Lower leg skin (tissue), 4 donors: ENCODE results near the gene FGF11. TPM values are rescaled to one million over a fixed set of nuclear protein-coding genes. Genes with fewer than 3 reads are reported as not detected.
"Not testable (repeated sequence)": the region's sequence is repeated elsewhere in the genome, so short reads cannot be mapped to it uniquely, and the experiment has no call there.

Experiments
- DNase-seq, 2 donors: peaks; one replicate each; pipeline ENCODE4 v3.0.0-alpha.2; 2019; ENCODE audit warnings: low spot score in 2 of 2
- H3K4me3 ChIP-seq: fragments of 200-600 bp; sonication (generic); 2 replicates; pipeline ENCODE4 v1.5.1; 2017; ENCODE audit warnings: mild to moderate bottlenecking, low read depth; ENCODE audit not compliant: poor library complexity, severe bottlenecking
- POLR2A ChIP-seq, 2 donors: fragments of 450-650 bp; IDR thresholded peaks; one replicate each; pipeline ENCODE4 v1.6.1; 2016 to 2017; ENCODE audit warnings: antibody characterized with exemption in 2 of 2, mild to moderate bottlenecking in 1 of 2, moderate library complexity in 1 of 2
- whole genome bisulfite sequencing, 2 donors: methylation state at CpG; one replicate each; pipeline ENCODE4 v1.1.5; 2018; 5-methylcytosine and 5-hydroxymethylcytosine counted together
- intact Hi-C: fragments of 100-400 bp; cut with DNase I; formaldehyde crosslinking; loops from one replicate; pipeline ENCODE4 v1.15.0; 2023; ENCODE audit warnings: low total_unique reads
- total RNA-seq, 4 donors: library from RNA; depleted of rRNA; stranded (reverse); fragments of >200 nt; gene quantifications; one replicate each; pipeline ENCODE4 v1.1.0, GENCODE V29; 2016
- TF ChIP-seq, protein P1 (sequence below), 3 donors: fragments of 450-650 bp; IDR thresholded peaks; one replicate each; pipeline ENCODE4 v1.5.1; 2016; ENCODE audit warnings: antibody characterized with exemption in 3 of 3, mild to moderate bottlenecking in 3 of 3, moderate library complexity in 2 of 3

Gene FGF11
- total RNA-seq, 4 donors from 2014 or later: 12.5 to 15.0 (median 13.9) TPM

DNA sequence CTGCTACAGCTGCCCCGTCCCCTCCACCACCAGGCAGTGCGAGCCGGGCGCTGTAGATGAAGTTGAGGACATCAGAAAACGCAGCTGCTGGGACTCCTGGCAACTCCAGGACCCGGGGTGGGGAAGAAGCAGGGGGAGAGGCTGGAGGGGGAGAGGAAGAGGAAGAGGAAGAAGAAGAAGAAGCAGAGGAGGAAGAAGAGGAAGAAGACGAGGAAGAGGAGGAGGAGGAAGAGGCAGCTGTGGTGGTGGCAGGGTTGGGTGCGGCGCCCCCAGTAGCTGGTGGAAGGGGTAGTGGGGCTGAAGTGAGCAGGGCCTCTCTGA is 27.0 kb downstream of the FGF11 start:
- no peak for TF ChIP-seq POLR2A (IDR thresholded peaks at IDR 0.05)
- TF ChIP-seq, protein P1, sequence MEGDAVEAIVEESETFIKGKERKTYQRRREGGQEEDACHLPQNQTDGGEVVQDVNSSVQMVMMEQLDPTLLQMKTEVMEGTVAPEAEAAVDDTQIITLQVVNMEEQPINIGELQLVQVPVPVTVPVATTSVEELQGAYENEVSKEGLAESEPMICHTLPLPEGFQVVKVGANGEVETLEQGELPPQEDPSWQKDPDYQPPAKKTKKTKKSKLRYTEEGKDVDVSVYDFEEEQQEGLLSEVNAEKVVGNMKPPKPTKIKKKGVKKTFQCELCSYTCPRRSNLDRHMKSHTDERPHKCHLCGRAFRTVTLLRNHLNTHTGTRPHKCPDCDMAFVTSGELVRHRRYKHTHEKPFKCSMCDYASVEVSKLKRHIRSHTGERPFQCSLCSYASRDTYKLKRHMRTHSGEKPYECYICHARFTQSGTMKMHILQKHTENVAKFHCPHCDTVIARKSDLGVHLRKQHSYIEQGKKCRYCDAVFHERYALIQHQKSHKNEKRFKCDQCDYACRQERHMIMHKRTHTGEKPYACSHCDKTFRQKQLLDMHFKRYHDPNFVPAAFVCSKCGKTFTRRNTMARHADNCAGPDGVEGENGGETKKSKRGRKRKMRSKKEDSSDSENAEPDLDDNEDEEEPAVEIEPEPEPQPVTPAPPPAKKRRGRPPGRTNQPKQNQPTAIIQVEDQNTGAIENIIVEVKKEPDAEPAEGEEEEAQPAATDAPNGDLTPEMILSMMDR (IDR thresholded peaks at IDR 0.05): no peak
- 88 to 90% methylated on average over 9 of the region's 9 CpGs for WGBS, 2 donors
- H3K4me3 ChIP-seq: no peak overlapping the region
- intact Hi-C loops: no loop called here
- no peak for DNase-seq

DNA sequence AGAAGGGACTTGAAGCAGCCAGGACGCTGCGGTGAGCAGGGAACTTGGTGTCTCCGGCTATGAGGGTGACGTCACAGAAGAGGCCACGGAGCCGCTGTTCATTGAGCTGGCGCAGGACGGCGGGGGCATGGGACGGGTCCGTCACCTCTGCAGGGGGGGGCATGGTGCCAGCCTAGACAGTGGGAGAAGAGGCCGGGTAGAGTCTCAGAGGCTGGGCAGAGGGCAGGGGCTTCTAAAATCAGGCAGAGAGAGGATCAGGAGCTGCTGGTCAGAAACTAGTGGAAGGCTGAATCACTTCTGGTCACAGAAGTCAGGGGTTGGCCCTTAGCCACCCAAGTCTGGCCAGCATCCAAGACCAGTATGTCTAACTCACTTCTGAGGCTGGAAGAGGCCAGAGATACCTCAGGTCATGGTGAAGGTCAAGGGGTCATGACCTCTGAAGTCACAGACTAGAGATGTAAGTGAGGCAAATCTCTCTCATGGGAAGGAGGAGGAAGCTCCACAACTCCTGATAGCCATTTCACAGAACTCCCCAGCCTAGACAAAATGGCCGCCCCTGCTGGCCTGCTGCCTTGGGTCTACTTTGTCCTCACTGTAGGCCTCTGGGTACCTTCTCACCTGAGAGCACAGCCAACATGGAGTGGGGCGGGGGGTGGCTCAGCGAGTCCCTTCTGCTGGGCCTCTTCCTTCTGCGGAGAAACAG is 27.5 kb downstream of the FGF11 start:
- 68 to 79% methylated on average over 16 of the region's 16 CpGs for WGBS, 2 donors
- TF ChIP-seq POLR2A (IDR thresholded peaks at IDR 0.05): no peak
- TF ChIP-seq, protein P1 (IDR thresholded peaks at IDR 0.05): no peak
- intact Hi-C loops: no loop called here

DNA sequence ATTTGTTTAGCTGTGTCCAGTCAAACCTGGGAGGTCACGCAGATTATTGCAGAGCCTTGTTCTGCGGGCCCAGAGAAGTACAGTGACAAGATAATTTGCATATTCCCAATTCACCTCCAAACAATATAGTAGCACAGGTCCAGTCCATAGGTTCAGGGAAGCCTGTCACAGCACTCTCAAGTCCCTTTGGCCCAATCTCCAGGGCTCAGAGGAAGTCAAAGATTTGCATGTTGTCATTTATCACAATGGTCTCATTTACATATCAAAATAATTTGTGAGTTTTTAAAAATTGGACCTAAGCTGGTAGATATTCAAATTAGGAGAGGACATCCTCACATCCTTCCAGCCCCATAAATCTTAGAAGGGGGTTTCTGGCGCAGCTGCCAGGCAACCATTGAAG is 28.2 kb downstream of the FGF11 start:
- intact Hi-C loops: no loop called here
- WGBS, 2 donors: 93 to 96% methylated on average over 3 of the region's 3 CpGs
- no peak for DNase-seq
- no peak overlapping the region for H3K4me3 ChIP-seq
- TF ChIP-seq, protein P1 (IDR thresholded peaks at IDR 0.05): no peak
- TF ChIP-seq POLR2A (IDR thresholded peaks at IDR 0.05): no peak

More for the DNA sequence above, 27.5 kb downstream of the FGF11 start:
- no peak for DNase-seq
- H3K4me3 ChIP-seq: no peak overlapping the region

DNA sequence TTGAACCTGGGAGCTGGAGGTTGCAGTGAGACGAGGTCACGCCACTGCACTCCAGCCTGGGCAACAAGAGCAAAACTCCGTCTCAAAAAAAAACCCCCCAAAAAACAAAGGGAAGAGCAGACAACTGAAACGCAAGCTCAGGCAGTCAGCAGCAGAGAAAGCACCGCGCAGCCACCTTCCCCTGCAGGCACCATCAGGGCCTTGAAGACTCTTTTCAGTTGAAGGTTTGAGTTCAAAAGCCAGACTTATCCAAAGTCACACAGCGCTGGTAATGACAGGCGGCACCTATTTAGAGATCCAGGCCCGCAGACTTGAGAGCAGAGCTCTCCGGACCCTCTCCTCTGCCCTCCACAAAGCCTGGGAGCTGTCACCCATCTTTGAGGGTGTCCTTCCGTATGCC is 29.0 kb downstream of the FGF11 start:
- intact Hi-C loops: no loop called here
- no peak overlapping the region for H3K4me3 ChIP-seq
- WGBS, 2 donors: 92 to 95% methylated on average over 11 of the region's 11 CpGs
- DNase-seq: no peak
- no peak for TF ChIP-seq POLR2A (IDR thresholded peaks at IDR 0.05)
- TF ChIP-seq, protein P1 (IDR thresholded peaks at IDR 0.05): no peak

DNA sequence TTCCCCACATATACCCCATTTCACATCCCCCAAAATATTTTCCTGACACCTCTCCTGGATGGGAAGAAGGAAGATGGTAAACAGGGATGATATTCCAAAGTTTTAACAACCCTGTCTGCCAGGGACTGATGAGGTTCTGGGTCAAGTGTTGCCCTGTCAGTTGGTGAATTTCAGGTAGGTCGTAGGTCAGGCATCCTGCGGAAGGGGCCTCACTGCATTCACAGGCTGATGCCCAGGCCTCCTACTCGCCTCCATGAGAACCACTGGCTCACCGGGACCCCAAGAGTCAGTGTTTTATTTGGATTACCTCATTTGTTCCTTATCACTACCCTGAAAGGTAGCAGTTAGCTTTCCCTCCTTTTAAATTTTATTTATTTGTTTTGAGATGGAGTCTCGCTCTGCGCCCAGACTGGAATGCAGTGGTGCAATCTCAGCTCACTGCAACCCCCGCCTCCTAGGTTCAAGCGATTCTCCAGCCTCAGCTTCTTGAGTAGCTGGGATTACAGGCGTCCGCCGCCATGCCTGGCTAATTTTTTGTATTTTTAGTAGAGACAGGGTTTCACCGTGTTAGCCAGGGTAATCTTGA is 29.6 kb downstream of the FGF11 start:
- intact Hi-C loops: no loop called here
- no peak for DNase-seq
- no peak for TF ChIP-seq POLR2A (IDR thresholded peaks at IDR 0.05)
- TF ChIP-seq, protein P1 (IDR thresholded peaks at IDR 0.05): no peak
- WGBS, 2 donors: 82 to 86% methylated on average over 12 of the region's 12 CpGs
- no peak overlapping the region for H3K4me3 ChIP-seq

DNA sequence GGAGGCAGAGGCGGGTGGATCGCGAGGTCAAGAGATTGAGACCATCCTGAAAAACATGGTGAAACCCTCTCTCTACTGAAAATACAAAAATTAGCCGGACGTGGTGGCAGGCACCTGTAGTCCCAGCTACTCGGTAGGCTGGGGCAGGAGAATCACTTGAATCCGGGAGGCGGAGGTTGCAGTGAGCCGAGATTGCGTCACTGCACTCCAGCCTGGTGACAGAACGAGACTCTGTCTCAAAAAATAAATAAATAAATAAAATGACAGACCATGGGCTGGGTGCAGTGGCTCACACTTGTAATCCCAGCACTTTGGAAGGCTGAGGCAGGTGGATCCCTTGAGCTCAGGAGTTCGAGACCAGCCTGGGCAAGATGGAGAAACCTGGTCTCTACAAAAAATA is 30.5 kb downstream of the FGF11 start:
- 90 to 93% methylated on average over 12 of the region's 12 CpGs for WGBS, 2 donors
- DNase-seq, H3K4me3 ChIP-seq, intact Hi-C loops: not testable (repeated sequence)

DNA sequence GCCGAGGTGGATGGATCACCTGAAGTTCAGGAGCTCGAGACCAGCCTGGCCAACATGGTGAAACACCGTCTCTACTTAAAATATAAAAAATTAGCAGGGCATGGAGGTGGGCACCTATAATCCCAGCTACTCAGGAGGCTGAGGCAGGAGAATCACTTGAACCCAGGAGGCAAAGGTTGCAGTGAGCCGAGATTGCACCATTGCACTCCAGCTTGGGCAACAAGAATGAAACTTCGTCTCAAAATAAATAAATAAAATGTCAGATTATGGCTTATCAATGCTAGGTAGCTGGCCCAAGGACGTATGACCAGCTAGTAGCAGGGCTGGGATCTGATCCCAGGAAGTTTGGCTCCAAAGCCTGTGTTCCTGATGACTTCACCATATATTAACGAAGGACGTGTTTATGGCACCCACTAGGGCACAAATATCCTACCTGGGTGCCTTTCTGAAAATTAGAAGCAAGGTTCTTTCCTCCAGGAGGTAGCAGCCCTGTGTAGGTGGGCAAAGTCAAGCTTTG is 31.2 kb downstream of the FGF11 start:
- H3K4me3 ChIP-seq, intact Hi-C loops, DNase-seq: not testable (repeated sequence)
- 76% methylated on average over 8 of the region's 8 CpGs for WGBS, 2 donors
